HG02571 (cell line): Measurements from ENCODE around the gene CIC.
"Not testable (repeated sequence)": the region's sequence is repeated elsewhere in the genome, so short reads cannot be mapped to it uniquely, and the experiment has no call there.

Source experiments
- ATAC-seq: cut with Tn5 transposase; IDR thresholded peaks from one replicate; pipeline ENCODE4 v1.9.1; 2021; ENCODE audit warnings: mild to moderate bottlenecking, moderate library complexity; ENCODE audit not compliant: unreplicated experiment

CIC gene

GRCh38 chr19:42254089-42254849 lies 14.8 kb upstream of the CIC start:
- no peak for ATAC-seq

DNA sequence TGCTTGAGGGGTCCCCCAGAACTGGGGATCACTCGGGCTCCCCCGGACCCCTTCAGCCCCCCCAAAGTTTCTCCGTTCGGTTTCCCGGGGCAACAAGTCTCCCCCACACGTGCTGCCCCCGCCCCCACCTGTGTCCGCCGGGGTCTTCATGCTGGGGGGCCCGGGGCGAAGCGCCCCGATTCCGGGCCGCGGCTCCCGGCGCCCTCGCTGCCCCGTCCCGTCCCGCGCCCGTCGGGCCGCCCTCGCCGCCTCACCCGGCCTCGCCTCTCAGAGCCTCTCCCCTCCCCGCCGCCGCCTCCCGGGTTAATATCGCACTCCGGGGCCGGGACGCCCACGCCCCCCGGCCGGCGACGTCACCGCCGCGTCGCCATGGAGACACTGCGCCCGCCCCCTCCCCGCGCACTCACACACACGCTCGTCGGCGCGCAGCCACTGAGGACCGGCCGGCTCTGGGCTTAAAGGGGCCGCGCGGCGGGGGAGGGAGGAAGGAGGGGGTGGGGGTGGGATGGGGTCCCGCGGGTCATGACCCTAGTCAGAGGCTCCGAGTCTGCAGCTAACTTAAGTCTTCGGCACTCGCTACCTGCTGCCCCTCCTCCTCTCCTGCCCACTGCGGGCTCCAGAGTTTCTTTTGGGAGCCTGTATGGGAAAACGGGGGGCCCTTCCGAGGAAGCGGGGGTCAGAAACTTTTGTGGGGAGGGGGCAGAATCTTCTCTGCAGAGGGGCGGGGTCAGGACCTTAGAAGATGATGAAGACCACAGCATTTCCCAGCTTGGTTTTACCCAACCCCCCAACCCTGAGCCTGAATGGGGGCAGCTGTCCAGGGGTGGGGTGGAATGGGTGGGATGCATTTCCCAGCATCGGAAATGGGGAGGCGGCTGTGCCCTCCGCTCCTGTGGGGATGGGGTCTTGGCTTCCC lies 13.9 kb upstream of the CIC start, which contains the start of gene ERF:
Gene ERF, minus strand, starts transcription at position 279 of the 916 bp plus-strand sequence. Its CDS starts 129 bp downstream, at position 150.
- ATAC-seq = peak; percentile 55

GRCh38 chr19:42255766-42256745 lies 13.0 kb upstream of the CIC start:
- no peak for ATAC-seq

DNA sequence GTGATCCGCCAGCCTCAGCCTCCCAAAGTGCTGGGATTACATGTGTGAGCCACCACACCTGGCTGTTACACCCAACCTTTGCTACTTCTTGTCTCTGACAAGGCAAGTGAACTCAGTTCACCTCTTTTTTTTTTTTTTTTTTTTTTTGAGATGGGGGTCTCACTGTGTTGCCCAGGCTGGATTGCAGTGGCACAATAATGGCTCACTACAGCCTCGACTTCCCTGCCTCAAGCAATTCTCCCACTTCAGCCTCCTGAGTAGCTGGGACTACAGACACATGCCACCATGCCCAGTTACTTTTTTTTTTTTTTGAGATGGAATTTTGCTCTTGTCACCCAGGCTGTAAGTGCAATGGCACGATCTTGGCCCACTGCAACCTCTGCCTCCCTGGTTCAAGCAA lies 11.2 kb upstream of the CIC start:
- not testable (repeated sequence) for ATAC-seq

DNA sequence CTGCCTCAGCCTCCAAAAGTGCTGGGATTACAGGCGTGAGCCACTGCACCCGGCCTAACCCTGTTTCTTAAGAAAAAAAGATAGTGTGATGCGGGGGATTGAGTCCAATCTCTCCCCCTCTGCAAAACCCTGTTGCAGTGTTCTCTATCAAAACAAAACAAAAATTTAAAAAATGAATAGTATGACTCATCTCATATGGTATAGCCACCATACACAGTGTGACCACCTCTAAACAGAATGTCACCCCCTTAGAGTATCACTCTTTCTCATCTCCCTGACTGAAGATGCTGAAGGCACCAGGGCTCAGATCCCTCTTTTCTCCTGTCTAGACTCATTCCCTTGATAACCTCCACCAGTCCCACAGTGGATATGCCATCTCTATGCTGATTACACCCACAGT lies 7.3 kb upstream of the CIC start:
- no peak for ATAC-seq

DNA sequence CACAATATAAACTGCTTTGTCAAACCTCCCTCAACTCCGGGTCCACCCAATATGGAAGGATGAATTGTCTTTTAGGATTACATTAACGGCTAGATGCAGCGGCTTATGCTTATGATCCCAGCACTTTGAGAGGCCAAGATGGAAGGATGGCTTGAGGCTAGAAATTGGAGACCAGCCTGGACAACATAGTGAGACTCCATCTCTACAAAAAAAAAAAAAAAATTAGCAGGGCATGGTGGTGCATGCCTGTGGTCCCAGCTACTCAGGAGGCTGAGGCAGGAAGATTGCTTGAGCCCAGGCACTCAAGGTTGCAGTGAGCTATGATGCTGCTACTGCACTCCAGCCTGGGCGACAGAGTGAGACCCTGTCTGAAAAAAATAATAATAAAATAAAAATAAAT lies 2.9 kb upstream of the CIC start:
- not testable (repeated sequence) for ATAC-seq

DNA sequence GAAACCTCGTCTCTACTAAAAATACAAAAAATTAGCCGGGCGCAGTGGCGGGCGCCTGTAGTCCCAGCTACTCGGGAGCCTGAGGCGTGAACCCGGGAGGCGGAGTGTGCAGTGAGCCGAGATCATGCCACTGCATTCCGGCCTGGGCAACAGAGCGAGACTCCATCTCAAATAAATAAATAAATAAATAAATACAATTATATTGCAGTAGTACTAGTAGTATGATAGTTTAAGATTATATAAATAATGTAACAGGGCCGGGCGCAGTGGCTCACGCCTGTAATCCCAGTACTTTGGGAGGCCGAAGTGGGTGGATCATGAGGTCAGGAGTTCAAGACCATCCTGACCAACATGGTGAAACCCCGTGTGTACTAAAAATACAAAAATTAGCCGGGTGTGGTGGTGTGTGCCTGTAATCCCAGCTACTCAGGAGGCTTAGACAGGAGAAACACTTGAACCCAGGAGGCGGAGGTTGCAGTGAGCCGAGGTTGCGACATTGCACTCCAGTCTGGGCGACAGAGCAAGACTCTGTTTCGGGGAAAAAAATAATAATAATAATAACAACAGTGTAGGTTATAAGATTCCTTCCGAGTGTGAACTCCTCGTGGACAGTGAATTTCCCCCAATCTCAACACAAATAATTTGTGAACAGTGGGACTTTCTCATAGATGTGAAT lies 2.0 kb upstream of the CIC start:
- not testable (repeated sequence) for ATAC-seq

DNA sequence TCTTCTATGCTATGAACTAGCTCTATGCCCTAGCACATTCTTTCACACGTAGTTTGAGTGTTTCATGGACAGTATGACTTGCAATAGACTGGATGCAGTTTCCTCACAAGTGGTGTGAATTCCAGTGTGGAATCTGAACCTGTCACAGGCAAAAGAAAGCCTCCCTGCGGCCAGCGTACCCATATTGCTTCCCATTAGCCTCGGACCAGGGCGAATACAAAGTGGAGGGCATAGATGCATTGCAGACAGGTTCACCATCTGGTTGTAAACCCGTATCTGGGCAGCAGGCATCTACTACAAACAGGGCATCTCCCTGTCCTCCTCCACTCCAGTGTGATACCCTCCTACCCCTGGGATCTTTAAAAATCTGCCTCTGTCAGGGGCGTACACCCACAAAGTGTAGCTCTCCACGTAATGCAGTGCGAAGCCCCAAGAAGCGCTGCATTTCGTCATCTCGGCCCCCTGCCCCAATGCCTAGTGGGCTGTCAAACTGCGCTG lies 1.4 kb upstream of the CIC start:
- no peak for ATAC-seq

DNA sequence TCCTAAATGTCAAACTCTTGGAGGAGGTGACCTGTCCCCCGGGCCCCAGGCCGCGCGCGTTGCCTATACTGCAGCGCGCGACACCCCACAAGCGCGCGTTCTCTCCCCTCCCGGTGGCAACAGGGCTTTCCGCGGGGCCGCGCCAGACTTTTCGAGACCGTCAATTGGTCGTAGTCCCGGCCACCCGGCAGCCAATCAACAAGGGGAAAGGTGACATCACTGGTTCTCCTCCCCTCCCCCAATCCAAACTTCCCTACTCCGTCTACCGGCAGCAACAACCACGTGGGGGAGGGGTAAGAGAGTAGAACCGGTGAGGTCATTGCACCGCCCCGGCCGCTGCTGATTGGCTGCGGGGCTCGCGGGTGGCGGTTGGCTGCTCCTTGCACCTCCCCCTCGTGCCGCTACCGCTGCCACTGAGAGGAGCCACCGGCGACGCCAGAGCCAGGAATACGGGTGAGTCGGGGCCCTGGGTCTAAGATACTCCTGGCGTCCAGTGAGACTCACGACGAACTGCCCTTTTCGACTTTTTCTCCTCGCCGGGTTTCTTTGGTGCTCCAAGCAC lies 829 bp upstream of the CIC start:
- peak; percentile 49 for ATAC-seq

DNA sequence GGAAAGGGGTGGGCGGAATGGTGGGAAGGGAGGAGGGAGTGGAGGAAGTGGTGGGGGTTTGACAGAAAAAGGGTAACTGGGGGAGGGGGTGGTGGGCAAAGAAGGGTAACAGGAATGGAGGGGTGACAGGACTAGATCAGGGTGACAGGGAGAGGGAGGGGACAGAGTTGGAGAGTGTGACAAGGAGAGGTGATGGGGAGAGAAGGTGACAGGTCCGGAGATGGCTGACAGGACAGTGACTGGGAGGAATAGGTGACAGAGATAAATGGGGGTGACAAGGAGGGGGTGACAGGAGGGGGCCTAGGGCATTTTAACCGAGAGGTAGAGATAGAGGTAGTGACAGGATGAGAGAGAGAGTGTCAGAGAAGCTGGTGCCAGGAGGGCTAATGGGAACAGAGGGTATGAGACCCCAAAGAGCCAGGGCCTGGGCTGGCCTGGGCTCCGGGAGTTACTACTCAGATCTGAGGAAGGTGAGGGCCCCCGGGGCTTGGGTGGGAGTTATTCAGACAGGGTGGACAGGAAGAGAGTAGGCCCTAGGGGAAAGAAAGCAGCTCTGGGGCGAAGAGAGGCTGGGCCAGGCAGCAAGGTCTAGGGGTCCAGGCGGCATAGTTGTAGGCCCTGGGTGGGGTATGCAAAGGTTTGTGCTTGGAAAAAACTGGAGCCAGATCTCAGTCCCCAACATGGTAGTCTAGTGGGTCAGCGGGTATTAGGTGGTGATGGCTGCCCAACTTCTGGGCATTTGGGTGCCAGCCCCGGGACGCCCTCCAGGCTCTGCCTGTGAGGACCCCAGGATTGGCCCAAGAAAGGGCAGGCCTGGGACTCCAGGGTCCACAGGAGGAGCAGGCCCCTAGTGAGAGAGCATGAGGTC lies 660 bp downstream of the CIC start:
- ATAC-seq = no peak

DNA sequence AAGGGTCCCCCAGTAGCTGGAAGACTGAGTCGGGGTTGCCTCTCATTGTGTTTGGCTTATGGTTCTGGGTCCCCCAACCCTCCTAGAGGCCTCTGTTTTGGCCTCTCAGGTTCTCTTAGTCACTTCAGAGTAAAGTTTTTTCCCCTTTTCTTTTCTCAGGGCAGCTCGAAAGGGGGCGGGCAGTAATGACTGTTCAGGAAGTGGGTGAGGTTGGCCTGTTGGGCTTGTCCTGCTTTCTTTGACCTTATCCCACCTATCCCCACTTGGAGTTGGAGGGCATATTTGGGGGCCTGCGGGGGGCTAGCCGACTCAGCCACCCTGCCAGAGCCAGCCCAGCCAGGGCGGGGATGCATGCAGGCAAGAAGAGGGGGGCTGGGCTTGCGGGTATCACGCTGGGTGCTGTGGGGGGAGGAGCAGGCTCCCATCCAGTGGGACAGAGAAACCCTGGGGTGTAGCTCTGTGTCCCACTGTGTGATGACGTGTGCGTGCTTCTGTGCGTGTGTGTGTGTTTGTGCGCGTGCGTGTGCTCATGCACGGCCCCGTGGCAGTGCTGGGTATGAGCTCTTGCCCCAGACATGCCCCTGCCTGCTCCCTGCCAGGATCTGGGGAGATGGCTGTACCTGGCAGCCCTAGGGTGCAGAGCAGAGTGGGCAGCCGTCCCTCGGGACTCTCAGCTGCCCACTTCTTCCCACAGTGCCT lies 1.4 kb downstream of the CIC start:
- ATAC-seq = no peak

DNA sequence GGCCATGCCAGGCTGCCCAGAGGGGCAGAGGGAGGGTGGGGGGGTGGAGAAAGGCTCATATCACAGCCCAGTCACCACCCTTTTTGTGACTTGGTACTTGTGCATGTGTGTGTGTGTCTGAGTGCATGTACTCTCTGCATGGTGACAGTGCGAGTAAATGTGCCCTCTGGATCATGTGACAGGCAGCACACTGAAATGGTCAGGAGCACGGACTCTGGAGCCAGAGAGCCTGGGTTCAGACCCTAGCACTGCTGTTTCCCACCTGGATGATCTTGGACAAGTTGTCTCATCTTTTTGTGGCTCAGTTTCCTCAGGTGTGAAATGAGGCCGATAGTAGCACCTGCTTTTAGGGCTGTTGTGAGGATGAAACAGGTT lies 2.0 kb downstream of the CIC start:
- ATAC-seq = no peak

GRCh38 chr19:42271861-42272534 lies 2.9 kb downstream of the CIC start:
- ATAC-seq = no peak

GRCh38 chr19:42272535-42272897 lies 3.5 kb downstream of the CIC start:
- no peak for ATAC-seq

GRCh38 chr19:42272989-42273406 lies 3.9 kb downstream of the CIC start:
- no peak for ATAC-seq

DNA sequence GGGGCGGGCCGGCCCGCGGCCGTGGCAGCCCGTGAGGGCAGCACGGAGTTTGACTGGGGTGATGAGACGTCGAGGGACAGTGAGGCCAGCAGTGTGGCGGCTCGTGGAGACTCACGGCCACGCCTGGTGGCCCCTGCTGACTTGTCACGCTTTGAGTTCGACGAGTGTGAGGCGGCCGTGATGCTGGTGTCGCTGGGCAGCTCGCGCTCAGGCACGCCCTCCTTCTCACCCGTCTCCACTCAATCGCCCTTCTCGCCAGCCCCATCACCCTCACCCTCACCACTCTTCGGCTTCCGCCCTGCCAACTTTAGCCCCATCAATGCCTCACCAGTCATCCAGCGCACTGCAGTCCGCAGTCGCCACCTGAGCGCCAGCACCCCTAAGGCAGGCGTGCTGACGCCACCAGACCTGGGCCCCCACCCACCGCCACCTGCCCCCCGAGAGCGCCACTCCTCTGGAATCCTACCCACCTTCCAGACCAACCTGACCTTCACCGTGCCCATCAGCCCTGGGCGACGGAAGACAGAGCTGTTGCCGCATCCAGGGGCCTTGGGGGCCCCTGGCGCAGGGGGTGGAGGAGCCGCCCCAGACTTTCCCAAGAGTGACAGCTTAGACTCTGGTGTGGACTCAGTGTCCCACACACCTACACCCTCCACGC lies 4.5 kb downstream of the CIC start:
- no peak for ATAC-seq

DNA sequence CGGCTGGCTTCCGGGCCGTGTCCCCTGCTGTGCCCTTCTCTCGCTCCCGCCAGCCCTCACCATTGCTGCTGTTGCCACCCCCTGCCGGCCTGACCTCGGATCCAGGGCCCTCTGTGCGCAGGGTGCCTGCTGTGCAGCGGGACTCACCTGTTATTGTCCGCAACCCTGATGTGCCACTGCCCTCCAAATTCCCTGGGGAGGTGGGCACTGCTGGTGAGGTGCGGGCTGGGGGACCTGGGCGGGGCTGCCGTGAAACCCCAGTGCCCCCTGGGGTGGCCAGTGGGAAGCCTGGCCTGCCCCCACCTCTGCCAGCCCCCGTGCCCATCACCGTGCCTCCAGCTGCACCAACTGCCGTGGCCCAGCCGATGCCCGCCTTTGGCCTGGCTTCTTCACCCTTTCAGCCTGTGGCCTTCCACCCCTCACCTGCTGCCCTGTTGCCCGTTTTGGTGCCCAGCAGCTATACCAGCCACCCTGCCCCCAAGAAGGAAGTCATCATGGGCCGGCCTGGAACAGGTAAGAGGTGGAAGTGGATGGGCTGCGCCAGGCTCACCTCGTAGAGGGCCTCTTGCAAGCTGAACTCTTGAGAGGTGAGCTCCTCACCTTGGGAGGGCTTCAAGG lies 5.1 kb downstream of the CIC start:
- ATAC-seq = no peak
